ENCODE data around the gene DST.

The DST gene

DNA sequence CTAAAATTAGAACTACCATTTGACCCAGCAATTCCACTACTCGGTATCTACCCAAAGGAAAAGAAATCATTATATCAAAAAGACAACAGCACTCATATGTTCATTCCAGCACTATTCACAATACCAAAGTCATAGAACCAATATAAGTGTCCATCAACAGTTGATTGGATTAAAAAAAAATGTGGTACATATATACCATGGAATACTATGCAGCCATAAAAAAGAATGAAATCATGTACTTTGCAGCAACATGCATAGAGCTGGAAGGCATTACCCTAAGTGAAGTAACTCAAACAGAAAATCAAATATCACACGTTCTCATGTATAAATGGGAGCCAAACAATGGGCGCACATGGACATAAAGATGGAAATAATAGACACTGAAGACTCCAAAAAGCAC is 163.3 kb downstream of the DST start:
- DNase-seq, result no peak

DNA sequence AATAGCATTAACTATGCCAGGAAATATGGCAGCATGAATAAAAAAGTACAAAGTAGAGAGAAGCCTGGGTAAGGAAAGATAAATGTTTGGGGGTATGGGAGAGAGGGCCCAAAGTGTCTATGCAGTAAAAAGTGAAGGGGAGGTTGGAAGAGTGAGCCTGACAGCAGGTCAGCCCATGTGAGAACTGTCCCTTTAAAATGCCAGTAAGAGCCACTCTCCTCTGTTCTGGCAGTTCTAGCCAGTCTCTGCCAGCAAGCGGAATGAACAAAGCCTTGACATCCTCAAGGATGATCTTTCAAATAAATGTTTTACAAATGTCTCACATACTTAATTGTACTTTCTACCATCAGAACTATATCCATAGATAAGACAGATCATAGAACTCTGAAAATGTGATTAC is 164.5 kb downstream of the DST start:
- DNase-seq, result no peak

DNA sequence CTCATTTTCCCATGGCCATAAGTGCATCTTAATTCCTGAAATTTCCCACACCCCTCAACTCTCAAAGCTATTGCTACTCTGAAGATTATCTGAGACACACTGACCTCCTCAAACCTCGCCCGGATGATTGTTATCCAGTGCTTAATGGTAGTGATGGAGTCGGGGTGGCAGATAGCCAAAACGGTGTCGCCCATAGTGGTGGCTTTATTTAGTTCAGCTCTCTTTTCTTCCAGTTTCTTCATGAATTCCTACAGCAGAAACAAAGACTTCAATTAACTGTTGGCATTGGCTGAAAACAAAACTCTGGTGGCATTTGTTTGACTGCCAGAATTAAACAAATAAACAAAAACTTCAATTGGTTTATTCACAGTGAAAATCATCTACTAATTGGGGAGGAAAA is 165.4 kb downstream of the DST start:
- no peak for DNase-seq

DNA sequence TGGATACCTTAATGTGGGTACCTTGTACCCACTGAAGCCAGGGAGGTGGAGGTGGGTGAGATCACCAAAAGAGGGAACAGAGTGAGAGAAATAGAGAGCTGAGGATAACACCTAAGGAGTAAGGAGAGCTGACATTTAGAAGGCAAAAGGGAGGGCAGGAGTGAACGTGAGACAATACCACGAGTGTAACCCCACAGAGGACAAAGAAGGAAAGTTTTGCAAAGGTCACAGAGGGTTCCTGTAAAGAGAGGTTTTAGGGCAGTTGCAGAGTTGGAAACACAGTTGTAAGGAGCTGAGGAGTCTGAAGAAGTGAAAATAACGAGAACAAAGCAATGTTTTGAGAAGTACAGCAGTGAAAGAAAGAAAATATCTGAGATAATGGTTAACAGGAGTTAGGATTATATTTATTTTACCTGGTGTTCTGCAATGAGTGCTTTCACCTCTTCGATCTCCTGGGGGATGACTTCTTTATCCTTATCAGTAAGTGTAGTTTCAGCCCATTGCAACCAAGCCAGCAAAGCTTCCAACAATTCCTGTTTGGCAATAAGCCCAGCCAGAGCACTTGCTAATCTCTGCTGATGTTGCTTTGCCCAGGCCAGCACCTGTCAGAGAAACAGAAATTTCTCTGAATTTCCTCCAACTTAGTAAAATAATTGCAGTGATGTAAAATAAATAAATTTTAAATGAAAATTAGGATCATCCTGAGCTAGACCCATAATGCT is 166.8 kb downstream of the DST start:
- DNase-seq, result no peak

DNA sequence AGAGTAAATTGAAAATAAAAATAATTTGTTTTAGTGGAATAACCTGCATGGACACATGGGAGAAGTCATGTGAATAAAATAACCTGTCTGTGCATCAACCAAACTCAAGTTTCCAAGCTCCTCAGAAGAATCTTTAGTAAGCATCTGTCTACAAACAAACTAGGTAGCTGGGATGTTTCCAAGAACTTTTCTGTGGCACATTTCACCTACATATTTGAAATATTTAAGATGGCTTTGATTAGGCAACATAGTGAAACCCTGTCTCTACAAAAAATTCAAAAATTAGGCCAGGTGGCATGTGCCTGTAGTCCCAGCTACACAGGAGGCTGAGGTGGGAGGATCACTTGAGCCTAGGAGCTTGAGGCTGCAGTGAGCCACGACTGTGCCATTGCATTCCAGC is 168.2 kb downstream of the DST start:
- DNase-seq, result no peak

DNA sequence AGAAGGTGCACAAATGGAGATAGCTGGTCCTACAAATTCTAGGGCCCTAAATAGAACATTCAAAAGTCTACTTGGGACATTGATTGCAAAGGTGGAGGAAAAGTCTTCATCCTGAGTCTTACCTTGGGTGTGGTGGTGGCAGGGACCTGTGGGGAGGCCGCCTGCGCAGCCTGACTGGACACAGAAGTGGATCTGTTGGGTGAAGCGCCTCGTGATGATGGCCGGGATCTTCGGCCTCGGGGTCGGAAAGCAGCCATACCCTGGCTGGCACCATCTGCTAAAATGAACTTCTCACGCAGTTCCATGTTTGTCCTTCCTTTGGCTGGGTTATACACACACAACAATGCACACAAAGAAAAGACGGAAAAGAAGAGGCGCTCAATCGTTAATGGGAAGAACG is 179.2 kb downstream of the DST start:
- no peak for DNase-seq

DNA sequence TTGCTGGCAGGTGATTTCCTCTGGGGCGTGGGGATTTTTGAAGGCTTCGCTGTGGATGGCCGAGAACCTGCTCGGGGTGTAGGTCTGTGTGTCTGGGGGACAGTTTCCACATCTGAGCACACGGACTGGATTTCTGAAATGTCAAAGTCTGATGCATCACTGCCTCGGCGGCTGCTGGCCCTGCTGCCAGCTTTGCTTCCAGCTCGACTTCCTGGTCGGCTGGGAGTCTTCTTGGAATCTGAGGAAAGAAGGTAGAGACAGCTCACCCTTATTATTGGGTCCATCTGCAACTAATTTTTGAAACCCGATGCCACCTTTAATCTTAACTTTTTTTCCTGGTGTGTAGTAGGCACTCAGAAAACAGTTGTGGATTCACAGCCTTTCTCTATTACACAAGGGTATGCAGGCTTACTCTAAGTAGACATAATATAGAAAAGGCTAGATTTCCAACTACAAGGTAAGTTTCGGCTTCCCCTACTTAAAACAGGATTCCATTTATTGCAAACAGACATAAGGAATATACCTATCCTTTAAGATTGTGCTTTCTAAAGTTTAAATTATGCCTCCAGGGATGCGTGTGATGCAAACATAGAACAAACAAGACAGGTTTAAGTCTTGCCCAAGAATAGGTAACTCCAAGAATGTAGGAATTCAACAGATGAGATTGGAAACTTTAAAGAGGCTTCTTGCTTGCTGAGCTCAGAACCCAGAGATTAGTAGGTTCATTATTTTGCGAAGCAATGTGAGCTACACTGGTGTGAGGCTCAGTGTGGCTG is 183.5 kb downstream of the DST start:
- DNase-seq, result no peak

DNA sequence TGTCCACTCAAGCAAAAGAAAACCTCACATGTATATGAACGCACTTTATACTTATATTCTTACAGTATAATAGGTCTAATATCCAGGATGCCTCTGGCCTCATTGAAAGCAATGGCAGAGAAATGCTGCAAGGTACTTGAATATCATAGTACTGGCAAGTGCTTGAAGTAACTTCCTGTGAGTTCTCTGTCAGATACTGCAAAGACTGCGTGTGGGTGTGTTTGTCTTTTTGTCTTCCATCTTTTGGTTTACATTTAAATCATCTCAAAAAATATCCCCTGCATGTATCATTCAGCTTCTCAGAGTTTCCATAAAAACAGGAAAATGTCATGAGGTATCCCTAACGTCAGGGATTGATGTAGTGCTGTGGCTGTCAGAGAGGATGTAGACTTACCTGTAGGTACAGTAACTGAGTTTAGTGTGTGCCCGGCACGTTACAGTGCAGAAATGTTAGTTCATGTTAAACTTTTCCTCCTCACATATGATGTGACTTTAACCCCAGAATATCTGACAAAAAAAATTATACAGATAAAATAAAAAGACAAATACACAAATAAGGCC is 184.3 kb downstream of the DST start:
- no peak for DNase-seq

DNA sequence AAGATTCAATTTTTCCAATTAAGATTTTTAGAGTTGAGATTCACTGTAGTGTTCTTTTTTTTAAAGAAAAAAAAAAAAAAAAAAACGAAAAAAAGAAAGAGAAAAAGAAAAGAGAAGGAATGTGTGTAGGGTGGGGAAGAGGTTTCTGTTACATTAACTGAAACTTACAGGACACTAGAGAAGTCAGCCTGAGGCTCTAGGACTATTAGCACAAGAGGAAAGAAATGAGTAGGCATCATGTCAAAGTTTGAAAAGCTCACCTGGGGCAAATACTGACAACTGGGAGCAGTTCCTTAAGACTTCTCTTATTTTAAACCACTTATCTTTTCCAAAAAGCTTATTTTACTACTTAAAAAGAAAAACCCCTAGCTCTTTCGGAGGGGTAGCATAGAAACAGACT is 185.9 kb downstream of the DST start:
- DNase-seq, result no peak

DNA sequence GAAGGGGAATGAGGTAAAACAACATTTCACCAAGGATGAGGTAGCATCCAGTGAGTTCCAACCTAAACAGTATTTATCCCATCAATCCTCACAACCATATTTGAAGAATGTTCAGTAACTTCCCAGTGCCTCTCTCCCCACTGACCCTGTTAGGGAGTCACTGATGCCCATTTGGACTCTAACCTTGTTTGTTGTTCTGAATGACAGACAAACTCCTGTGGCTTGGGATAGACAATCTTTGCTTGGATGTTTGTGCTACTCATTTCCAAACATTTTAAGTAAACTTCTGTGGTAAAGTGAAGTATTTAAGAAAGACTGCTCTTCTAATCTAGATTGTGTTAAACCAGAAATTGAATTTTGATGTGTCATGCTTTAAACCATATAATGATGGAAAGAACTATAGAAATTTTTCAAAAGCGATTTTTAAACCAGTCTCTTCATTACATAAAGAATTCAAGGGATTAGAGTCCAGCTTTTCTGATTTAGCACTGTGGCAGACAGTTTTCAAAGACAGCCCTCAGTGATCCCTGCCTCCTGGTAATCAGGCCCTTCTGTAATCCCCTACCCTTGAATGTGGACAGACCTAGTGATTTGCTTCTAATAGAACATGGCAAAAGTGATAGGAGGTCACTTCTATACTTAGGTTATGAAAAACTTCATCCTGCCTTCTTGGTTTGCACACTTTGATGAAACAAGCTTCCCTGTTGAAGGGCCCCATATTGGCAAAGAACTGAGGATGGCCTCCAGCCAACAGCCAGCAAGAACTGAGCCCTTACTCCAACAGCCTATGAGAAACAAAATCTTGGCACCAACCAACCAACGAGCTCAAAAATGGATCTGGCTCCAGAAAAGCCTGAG is 191.6 kb downstream of the DST start:
- no peak for DNase-seq

DNA sequence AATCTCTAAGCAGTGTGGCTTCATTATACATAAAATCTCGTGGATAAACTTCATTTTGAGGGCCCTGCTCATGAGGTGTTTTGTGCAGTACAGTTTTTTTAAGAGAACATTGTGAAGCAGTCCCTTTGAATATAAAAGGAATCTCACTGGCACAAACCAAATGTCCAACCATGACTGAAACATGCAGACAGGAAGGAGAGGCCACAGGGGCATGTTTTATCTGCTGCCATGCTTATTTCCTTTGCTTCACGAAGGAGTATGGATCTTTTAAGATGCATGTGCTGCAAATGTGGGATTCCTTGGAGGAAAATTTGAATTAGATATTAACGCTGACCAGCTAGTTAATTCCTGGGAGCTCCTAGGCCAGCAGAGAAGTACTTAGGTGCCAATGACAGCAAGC is 192.3 kb downstream of the DST start:
- DNase-seq, result no peak

DNA sequence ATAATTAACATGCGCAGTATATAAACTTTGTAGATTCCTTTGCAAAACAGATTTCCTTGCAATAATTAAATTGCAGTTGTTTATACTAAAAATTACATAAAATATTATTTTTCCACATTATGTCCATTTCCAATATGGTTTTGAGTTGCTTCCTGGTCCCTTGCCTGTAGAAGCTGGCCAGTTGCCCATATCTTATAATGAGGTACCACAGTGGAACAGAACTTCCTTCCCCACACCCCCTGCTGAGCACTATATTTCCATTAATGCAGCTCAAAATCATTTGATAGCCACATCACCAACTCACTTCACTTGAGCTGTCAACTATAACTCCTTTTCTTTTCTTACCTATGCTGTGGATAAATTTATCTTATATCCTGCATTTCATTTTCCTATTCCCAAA is 194.6 kb downstream of the DST start:
- DNase-seq, result no peak

DNA sequence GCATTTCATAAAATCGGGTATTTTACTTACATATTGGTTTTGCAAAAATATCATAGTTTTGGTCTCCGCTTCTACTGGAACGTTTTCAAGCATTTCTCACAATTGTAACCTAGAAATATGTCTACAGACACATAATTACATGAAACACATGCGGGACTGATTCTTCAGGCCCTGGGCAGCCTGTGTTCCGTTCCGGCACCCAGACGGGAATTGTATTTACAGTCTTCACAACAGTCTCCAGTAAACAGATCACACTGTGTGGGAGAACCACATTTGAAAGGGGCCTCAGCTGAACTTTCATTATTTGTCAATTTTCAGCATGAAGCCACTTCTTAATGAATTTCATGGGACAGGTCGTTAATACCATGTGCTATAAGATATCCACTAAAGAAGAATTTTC is 196.9 kb downstream of the DST start:
- DNase-seq, result no peak

DNA sequence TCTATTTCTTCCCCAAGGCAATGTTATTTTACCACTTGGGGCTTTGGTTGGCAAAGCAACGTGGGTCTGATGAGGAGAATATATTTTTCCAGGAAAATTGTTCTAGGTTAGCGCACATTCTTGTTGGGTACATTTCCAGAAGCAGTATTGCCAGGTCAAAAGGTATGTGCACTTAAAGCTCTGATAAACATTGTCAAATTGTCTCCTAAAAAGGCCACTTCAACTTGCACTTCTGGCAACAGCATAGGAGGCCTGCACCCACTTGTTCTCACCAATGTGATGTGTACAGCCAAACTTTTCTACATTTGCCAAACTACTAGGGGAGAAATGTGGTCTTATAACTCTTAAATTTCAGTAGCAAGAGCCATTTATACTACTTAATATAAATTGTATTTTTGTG is 197.8 kb downstream of the DST start:
- DNase-seq, result no peak

DNA sequence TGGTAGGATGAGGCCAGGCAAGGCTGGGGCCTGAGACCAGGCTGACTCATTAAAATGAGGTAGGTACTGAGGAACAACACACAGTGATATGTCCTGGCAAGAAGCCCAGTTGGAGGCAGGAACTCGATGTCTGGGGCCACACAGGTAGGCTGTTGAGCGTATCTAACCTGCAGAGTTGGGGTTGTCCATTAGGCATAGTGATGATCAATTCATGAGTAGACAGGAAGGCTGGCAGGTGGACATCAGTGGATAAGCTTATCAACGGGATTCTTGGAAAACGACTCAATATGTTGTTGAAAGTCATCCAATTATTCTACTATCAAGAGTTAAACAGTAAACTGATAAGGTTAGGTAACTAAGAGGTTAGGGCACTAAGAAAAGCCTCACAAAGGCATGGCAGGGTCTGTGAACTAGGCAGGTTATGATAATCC is 202.1 kb downstream of the DST start:
- no peak for DNase-seq

DNA sequence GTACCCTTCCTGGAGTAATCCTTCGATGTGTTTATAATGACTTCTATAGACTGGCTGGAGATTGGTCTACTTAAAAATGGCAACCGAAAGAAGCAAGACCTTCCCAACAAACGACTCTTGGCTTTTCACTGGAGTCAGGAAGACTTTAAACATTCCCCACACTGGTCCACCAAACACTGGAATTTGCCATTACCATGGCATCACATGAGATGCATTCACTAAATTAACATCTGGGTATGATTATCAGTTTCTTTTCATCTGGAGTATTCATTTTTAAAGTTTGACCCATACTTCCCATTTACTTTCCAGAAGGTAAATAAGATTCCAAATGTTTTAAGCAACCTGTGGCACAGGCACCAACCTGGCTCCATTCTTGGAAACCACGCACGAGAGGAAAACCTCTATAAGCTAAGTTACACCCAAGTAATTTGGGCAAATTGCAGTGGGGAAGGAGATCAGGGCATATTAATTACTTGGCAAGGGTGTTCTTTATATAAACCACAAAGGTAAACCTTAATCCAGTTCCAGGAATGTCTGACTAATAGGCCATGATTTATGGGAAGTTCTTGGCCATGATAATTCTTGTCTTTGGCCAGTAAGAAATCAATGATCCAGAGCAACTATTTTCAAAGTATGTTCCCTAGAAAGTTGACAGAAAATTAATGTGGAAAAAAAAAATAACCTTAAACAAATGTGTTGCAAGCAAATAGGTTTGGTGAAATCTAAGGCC is 205.4 kb downstream of the DST start:
- DNase-seq, result no peak

DNA sequence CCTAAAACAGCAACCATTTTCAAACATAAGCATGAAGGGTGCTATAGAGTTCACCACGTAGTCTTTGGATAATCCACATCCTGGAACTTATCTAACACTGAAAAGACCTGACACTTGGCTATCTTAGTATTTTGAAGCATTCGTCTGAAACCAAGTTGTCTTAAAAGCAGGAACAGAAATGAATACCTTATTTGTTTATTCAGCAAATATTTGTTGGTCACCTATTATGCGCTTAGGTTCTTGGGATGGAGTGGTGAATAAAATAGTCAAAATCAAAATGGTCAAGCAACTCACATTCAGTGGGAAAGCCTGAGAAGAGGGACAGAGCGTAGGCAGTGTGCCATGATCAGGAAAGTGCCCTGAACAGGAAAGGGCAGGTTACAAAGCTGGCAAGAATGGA is 206.9 kb downstream of the DST start:
- no peak for DNase-seq

DNA sequence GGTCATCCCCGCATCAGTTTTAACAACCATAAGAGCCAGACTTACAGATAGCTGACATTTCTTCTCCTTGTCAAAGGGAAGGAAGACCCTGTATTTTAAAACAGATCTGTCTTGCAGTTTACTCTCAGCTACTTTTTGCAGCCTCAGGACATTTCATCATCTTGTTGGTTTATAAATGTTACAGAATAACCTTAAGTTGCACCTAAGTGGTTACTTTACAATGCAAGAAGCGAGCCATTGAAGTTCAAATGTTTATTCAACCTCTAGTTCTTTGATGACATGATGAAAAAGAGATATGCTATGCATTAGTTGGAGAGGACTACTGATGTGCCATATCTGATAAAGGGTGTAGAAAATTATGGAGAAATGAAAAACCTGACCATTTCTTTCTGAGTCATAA is 207.4 kb downstream of the DST start:
- no peak for DNase-seq

DNA sequence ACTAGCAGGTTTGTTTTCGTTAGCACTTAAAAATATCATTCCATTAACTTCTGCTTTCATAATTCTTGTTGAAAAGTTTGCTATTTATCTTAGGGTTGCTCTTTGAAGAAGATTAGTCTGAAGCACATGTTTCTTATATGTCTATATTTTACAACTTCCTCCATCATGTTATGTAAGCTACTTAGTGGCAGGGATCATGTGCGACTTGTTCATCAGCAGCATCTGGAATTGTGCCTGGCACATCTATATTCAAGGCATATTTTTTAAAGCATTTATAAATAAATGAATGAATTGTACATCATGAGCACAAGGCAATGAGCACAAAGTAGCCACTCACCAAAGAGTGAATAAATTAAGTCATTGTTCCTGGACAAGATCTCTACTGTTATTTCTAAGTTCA is 208.1 kb downstream of the DST start:
- no peak for DNase-seq

DNA sequence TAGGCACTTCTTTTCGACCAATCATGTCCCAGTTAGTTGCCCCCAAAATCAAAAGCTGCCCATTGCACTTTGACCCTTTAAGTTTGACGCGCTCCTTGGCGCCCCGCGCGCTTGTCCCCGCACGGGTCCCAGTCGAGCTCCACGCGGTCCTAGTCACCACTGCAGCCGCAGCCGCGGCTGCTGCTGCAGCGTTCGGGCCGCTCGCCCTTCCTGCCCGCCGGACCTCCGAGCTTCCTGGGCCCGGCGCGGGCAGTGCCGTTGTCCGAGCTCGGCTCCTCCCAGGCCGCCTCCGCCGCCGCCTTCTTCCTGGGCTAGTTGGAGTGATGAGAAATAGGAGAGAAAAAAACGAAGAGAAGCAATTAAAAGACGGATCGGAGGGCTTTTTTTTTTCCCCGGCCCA is 209.6 kb downstream of the DST start:
- no peak for DNase-seq

DNA sequence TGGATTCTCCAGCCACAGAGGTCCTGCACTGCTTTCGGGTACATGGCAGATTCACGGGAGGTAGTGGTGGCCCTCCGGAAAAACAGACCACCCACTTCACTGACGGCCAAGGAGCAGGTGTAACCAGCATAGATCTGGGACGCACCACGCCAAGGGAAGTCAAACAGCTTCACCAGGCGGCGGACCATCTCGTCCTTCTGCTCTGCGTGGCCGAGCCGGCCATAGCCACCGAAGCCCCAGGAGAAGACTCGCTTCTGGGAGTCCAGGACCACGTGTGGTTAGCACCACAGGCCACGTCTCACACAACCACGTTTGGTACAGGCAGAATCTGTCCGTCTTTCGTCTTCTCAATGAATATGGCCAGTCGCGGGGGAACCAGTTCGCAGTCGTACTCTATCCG is 210.5 kb downstream of the DST start:
- DNase-seq, result no peak

All from activated CD4-positive, alpha-beta T cell treated with anti-CD3 and anti-CD28 coated beads for 1 hour (primary cell).